ENCODE measurements around the gene TUBAL3.

- TF ChIP-seq, protein P1, sequence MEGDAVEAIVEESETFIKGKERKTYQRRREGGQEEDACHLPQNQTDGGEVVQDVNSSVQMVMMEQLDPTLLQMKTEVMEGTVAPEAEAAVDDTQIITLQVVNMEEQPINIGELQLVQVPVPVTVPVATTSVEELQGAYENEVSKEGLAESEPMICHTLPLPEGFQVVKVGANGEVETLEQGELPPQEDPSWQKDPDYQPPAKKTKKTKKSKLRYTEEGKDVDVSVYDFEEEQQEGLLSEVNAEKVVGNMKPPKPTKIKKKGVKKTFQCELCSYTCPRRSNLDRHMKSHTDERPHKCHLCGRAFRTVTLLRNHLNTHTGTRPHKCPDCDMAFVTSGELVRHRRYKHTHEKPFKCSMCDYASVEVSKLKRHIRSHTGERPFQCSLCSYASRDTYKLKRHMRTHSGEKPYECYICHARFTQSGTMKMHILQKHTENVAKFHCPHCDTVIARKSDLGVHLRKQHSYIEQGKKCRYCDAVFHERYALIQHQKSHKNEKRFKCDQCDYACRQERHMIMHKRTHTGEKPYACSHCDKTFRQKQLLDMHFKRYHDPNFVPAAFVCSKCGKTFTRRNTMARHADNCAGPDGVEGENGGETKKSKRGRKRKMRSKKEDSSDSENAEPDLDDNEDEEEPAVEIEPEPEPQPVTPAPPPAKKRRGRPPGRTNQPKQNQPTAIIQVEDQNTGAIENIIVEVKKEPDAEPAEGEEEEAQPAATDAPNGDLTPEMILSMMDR (IDR thresholded peaks at IDR 0.05): no peak
- no peak for TF ChIP-seq MLX (CRISPR knock-in tag; IDR thresholded peaks at IDR 0.05)
- TF ChIP-seq, protein P2, sequence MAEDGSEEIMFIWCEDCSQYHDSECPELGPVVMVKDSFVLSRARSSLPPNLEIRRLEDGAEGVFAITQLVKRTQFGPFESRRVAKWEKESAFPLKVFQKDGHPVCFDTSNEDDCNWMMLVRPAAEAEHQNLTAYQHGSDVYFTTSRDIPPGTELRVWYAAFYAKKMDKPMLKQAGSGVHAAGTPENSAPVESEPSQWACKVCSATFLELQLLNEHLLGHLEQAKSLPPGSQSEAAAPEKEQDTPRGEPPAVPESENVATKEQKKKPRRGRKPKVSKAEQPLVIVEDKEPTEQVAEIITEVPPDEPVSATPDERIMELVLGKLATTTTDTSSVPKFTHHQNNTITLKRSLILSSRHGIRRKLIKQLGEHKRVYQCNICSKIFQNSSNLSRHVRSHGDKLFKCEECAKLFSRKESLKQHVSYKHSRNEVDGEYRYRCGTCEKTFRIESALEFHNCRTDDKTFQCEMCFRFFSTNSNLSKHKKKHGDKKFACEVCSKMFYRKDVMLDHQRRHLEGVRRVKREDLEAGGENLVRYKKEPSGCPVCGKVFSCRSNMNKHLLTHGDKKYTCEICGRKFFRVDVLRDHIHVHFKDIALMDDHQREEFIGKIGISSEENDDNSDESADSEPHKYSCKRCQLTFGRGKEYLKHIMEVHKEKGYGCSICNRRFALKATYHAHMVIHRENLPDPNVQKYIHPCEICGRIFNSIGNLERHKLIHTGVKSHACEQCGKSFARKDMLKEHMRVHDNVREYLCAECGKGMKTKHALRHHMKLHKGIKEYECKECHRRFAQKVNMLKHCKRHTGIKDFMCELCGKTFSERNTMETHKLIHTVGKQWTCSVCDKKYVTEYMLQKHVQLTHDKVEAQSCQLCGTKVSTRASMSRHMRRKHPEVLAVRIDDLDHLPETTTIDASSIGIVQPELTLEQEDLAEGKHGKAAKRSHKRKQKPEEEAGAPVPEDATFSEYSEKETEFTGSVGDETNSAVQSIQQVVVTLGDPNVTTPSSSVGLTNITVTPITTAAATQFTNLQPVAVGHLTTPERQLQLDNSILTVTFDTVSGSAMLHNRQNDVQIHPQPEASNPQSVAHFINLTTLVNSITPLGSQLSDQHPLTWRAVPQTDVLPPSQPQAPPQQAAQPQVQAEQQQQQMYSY (CRISPR knock-in tag; IDR thresholded peaks at IDR 0.05): no peak
- no peak for TF ChIP-seq RELA (CRISPR knock-in tag; IDR thresholded peaks at IDR 0.05; ENCODE audit: borderline replicate concordance)
- no peak for TF ChIP-seq NFE2L1 (CRISPR knock-in tag; IDR thresholded peaks at IDR 0.05)
- no peak for TF ChIP-seq JUN (CRISPR knock-in tag; IDR thresholded peaks at IDR 0.05)
- no peak for TF ChIP-seq USF1 (CRISPR knock-in tag; IDR thresholded peaks at IDR 0.05)
- no peak for TF ChIP-seq AR (CRISPR knock-in tag; IDR thresholded peaks at IDR 0.05)
- no peak for TF ChIP-seq MYBL2 (CRISPR knock-in tag; IDR thresholded peaks at IDR 0.05)
- no peak for TF ChIP-seq RORB (CRISPR knock-in tag; IDR thresholded peaks at IDR 0.05)
- TF ChIP-seq CBFB (CRISPR knock-in tag; IDR thresholded peaks at IDR 0.05; ENCODE audit: low read depth): no peak
Measured at GRCh38 chr10:5376450-5376849, 28.2 kb downstream of the TUBAL3 start.

Data from WTC11 (cell line).